ENCODE measurements around the gene PPY. TPM values are rescaled to one million over a fixed set of nuclear protein-coding genes. Genes with fewer than 3 reads are reported as not detected.
"Not testable (repeated sequence)": the region's sequence is repeated elsewhere in the genome, so short reads cannot be mapped to it uniquely, and the experiment has no call there.

Gene PPY
- total and polyA plus RNA-seq, 2 donors (not counting 1 experiment from before 2014, with no cell fraction given) = not detected

DNA sequence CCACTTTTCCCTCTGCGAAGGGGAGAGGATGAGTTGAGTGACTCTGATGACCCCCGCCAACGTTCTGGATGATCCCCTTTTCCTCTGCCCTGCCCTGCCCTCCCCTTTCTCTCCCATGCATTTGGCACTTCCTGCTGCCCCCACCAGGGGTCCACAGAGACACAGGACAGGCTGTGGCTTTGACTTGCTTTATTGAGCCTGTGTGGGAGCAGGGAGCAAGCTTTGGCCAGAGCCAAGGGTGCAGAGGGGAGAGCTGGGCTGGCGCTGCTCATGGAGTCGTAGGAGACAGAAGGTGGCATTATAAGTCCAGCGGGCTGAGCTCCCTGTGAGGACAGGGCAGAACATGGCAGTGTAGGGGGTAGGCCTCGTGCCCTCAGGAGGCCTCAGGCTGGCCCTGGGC lies 1.6 kb downstream of the PPY start:
- no peaks in the 10 kb centered on the region for H3K36me3 ChIP-seq (replicated peaks in 1 of 2; ENCODE audit: control extremely low read depth in 1 of 2, control insufficient read depth in 1 of 2, extremely low read depth in 1 of 2, insufficient read depth in 2 of 2, low read length in 1 of 2)
- no peak overlapping the region for H3K4me3 ChIP-seq (ENCODE audit: control extremely low read depth in 1 of 5, extremely low read depth in 1 of 5, insufficient read depth in 1 of 5, low read depth in 2 of 5, low read length in 4 of 5)
- H3K27me3 ChIP-seq (replicated peaks in 1 of 4; ENCODE audit: control extremely low read depth in 1 of 4, control insufficient read depth in 3 of 4, insufficient read depth in 4 of 4, low read length in 3 of 4) = peaks cover 0 to 32% (median 7%) of the 10 kb centered on the region in 4 experiments
- Mint-ChIP-seq H3K27ac (no peak overlapping the region), H3K4me1 (peaks cover 11% of the 10 kb centered on the region), H3K4me3 (no peak overlapping the region), H3K27me3 (peaks cover 33% of the 10 kb centered on the region), H3K9me3 (ENCODE audit: insufficient read depth) (no peaks in the 10 kb centered on the region)
- no peaks in the 10 kb centered on the region for H3K9me3 ChIP-seq (ENCODE audit: control extremely low read depth in 1 of 3, control insufficient read depth in 2 of 3, insufficient read depth in 1 of 3, low read length in 2 of 3)
- H2AFZ ChIP-seq (ENCODE audit: insufficient read depth, low read depth, low read length, poor library complexity, severe bottlenecking) = no peak overlapping the region
- no peak overlapping the region for H3K9ac ChIP-seq (ENCODE audit: low read length)
- ATAC-seq (ENCODE audit: low read depth) = no peak
- no peaks in the 10 kb centered on the region for H4K20me1 ChIP-seq (ENCODE audit: control insufficient read depth, insufficient read depth, low read length, poor library complexity, severe bottlenecking)
- CTCF ChIA-PET = interaction anchor here (0.7 to 1.8 kb wide), 2 partner anchors 60 to 100 kb away, joined by 3 to 4 read pairs; no protein-coding TSS in a partner anchor
- peaks cover 10 to 11% of the 10 kb centered on the region in 2 donors for H3K4me1 ChIP-seq (ENCODE audit: control insufficient read depth in 2 of 2, insufficient read depth in 2 of 2, low read length in 2 of 2)
- H3K4me2 ChIP-seq (replicated peaks; ENCODE audit: low read depth, low read length, poor library complexity, severe bottlenecking) = no peak overlapping the region
- DNase-seq = no peak
- H3K79me2 ChIP-seq (ENCODE audit: control insufficient read depth, insufficient read depth, low read length) = no peaks in the 10 kb centered on the region
- no peak overlapping the region for H3K27ac ChIP-seq (ENCODE audit: low read length in 2 of 2)
- POLR2A ChIA-PET = no interaction called here
- TF ChIP-seq, protein P1, sequence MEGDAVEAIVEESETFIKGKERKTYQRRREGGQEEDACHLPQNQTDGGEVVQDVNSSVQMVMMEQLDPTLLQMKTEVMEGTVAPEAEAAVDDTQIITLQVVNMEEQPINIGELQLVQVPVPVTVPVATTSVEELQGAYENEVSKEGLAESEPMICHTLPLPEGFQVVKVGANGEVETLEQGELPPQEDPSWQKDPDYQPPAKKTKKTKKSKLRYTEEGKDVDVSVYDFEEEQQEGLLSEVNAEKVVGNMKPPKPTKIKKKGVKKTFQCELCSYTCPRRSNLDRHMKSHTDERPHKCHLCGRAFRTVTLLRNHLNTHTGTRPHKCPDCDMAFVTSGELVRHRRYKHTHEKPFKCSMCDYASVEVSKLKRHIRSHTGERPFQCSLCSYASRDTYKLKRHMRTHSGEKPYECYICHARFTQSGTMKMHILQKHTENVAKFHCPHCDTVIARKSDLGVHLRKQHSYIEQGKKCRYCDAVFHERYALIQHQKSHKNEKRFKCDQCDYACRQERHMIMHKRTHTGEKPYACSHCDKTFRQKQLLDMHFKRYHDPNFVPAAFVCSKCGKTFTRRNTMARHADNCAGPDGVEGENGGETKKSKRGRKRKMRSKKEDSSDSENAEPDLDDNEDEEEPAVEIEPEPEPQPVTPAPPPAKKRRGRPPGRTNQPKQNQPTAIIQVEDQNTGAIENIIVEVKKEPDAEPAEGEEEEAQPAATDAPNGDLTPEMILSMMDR (IDR thresholded peaks at IDR 0.05) = peak; percentile 31
- no peak for TF ChIP-seq EZH2 (IDR thresholded peaks at IDR 0.05; ENCODE audit: borderline replicate concordance, insufficient read depth, low read depth, low read length, poor library complexity, severe bottlenecking)
- intact Hi-C loops (cut with micrococcal nuclease) = loop anchor here (5.0 kb wide), 1 partner anchor 412 kb away; no protein-coding TSS in a partner anchor
- 93% methylated on average over 3 of the region's 7 CpGs for WGBS (ENCODE audit: insufficient coverage)

DNA sequence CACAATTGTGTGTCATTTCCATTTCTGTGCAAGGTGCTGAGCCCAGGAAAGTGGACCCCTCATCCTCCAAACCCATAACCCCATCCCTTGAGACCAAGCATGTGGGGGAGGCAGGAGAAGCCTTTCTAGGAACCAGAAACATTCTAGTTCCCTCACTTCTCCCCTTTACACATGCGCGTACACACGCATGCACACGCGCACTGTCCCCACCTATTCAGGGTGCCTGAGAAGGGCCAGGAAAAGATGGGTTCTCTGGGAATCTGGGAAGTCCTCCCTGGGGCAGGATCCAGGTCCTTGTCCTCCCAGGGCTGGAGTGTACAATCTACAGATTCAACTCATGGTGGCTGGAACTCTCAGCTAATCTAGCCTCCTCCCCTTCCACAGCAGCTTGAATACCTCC lies 2.4 kb downstream of the PPY start:
- Histone ChIP-seq H3K36me3 (replicated peaks in 1 of 2; ENCODE audit: control extremely low read depth in 1 of 2, control insufficient read depth in 1 of 2, extremely low read depth in 1 of 2, insufficient read depth in 2 of 2, low read length in 1 of 2) (no peaks in the 10 kb centered on the region), H3K27ac (ENCODE audit: low read length in 2 of 2) (no peak overlapping the region), H3K9ac (ENCODE audit: low read length) (no peak overlapping the region), H3K9me3 (ENCODE audit: control extremely low read depth in 1 of 3, control insufficient read depth in 2 of 3, insufficient read depth in 1 of 3, low read length in 2 of 3) (no peaks in the 10 kb centered on the region), H3K4me1 (ENCODE audit: control insufficient read depth in 2 of 2, insufficient read depth in 2 of 2, low read length in 2 of 2) (peaks cover 10 to 11% of the 10 kb centered on the region in 2 donors), H3K4me3 (ENCODE audit: control extremely low read depth in 1 of 5, extremely low read depth in 1 of 5, insufficient read depth in 1 of 5, low read depth in 2 of 5, low read length in 4 of 5) (no peak overlapping the region), H3K4me2 (replicated peaks; ENCODE audit: low read depth, low read length, poor library complexity, severe bottlenecking) (no peak overlapping the region), H3K27me3 (replicated peaks in 1 of 4; ENCODE audit: control extremely low read depth in 1 of 4, control insufficient read depth in 3 of 4, insufficient read depth in 4 of 4, low read length in 3 of 4) (peaks cover 0 to 37% (median 7%) of the 10 kb centered on the region in 4 experiments), H3K79me2 (ENCODE audit: control insufficient read depth, insufficient read depth, low read length) (no peaks in the 10 kb centered on the region), H4K20me1 (ENCODE audit: control insufficient read depth, insufficient read depth, low read length, poor library complexity, severe bottlenecking) (no peaks in the 10 kb centered on the region), H2AFZ (ENCODE audit: insufficient read depth, low read depth, low read length, poor library complexity, severe bottlenecking) (no peak overlapping the region)
- ChIA-PET POLR2A (no interaction called here), CTCF (interaction anchor here (0.6 to 1.6 kb wide), 2 partner anchors 103 to 391 kb away, joined by 5 read pairs; no protein-coding TSS in a partner anchor)
- no peak for TF ChIP-seq EZH2 (IDR thresholded peaks at IDR 0.05; ENCODE audit: borderline replicate concordance, insufficient read depth, low read depth, low read length, poor library complexity, severe bottlenecking)
- TF ChIP-seq, protein P1 (IDR thresholded peaks at IDR 0.05) = no peak
- Mint-ChIP-seq H3K9me3 (ENCODE audit: insufficient read depth) (no peaks in the 10 kb centered on the region), H3K27me3 (peaks cover 29% of the 10 kb centered on the region), H3K27ac (no peak overlapping the region), H3K4me1 (peaks cover 11% of the 10 kb centered on the region), H3K4me3 (no peak overlapping the region)
- no peak for DNase-seq
- intact Hi-C loops (cut with micrococcal nuclease) = loop anchor here (5.0 kb wide), 1 partner anchor 412 kb away; no protein-coding TSS in a partner anchor
- 100% methylated on average over 3 of the region's 5 CpGs for WGBS (ENCODE audit: insufficient coverage)
- ATAC-seq (ENCODE audit: low read depth) = no peak

DNA sequence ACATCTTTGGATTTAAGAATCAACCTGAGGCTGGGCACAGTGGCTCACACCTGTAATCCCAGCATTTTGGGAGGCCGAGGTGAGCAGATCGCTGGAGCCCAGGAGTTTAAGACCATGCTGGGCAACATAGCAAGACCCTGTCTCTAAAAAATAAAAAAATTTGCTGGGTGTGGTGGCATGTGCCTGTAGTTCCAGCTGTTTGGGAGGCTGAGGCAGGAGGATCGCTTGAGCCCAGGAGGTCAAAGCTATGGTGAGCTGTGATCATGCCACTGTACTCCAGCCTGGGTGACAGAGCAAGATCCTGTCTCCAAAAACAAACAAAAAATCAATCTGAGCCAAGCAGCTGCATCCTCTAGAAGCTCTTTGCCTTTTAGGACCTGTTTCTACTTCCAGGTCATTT lies 2.8 kb downstream of the PPY start:
- H2AFZ ChIP-seq (ENCODE audit: insufficient read depth, low read depth, low read length, poor library complexity, severe bottlenecking); H3K9ac ChIP-seq (ENCODE audit: low read length); intact Hi-C loops (cut with micrococcal nuclease); H3K9me3 Mint-ChIP-seq (ENCODE audit: insufficient read depth); H3K9me3 ChIP-seq (ENCODE audit: control extremely low read depth in 1 of 3, control insufficient read depth in 2 of 3, insufficient read depth in 1 of 3, low read length in 2 of 3); H3K79me2 ChIP-seq (ENCODE audit: control insufficient read depth, insufficient read depth, low read length); DNase-seq; H3K36me3 ChIP-seq (replicated peaks in 1 of 2; ENCODE audit: control extremely low read depth in 1 of 2, control insufficient read depth in 1 of 2, extremely low read depth in 1 of 2, insufficient read depth in 2 of 2, low read length in 1 of 2); ATAC-seq (ENCODE audit: low read depth); H3K4me3 ChIP-seq (ENCODE audit: control extremely low read depth in 1 of 5, extremely low read depth in 1 of 5, insufficient read depth in 1 of 5, low read depth in 2 of 5, low read length in 4 of 5); H3K4me2 ChIP-seq (replicated peaks; ENCODE audit: low read depth, low read length, poor library complexity, severe bottlenecking); POLR2A ChIA-PET; H4K20me1 ChIP-seq (ENCODE audit: control insufficient read depth, insufficient read depth, low read length, poor library complexity, severe bottlenecking); H3K27ac ChIP-seq (ENCODE audit: low read length in 2 of 2); H3K27ac Mint-ChIP-seq: not testable (repeated sequence)
- H3K4me3 Mint-ChIP-seq = peak overlapping the region; percentile 43
- peaks cover 10 to 11% of the 10 kb centered on the region in 2 donors for H3K4me1 ChIP-seq (ENCODE audit: control insufficient read depth in 2 of 2, insufficient read depth in 2 of 2, low read length in 2 of 2)
- H3K27me3 Mint-ChIP-seq = peaks cover 26% of the 10 kb centered on the region
- WGBS (ENCODE audit: insufficient coverage) = 93% methylated on average over 3 of the region's 3 CpGs
- CTCF ChIA-PET = interaction anchor here (0.6 to 1.6 kb wide), 2 partner anchors 103 to 392 kb away, joined by 5 read pairs; no protein-coding TSS in a partner anchor
- H3K27me3 ChIP-seq (replicated peaks in 1 of 4; ENCODE audit: control extremely low read depth in 1 of 4, control insufficient read depth in 3 of 4, insufficient read depth in 4 of 4, low read length in 3 of 4) = peaks cover 0 to 37% (median 7%) of the 10 kb centered on the region in 4 experiments
- H3K4me1 Mint-ChIP-seq = peaks cover 11% of the 10 kb centered on the region

All from B cell (primary cell).